ENCODE measurements around the gene FRMD7.
A peak's percentile ranks its signal among the peaks of the same experiment; 100 is the strongest.

FRMD7 gene

GRCh38 chrX:132119821-132120515 is 7.9 kb downstream of the FRMD7 start:
- no peaks in the 10 kb centered on the region for H3K9me3 ChIP-seq
- no peaks in the 10 kb centered on the region for H3K27me3 ChIP-seq
- no peak for TF ChIP-seq CTCF (IDR thresholded peaks at IDR 0.05; ENCODE audit: low read depth, low read length)
- H3K36me3 ChIP-seq = no peaks in the 10 kb centered on the region
- H3K4me3 ChIP-seq (ENCODE audit: low read depth, low read length) = no peak overlapping the region
- no peak for DNase-seq
- no peaks in the 10 kb centered on the region for H3K4me1 ChIP-seq

- Histone ChIP-seq H3K4me3 (ENCODE audit: low read depth, low read length) (no peak overlapping the region), H3K9me3 (no peaks in the 10 kb centered on the region), H3K36me3 (no peaks in the 10 kb centered on the region), H3K4me1 (no peaks in the 10 kb centered on the region), H3K27me3 (no peaks in the 10 kb centered on the region)
- DNase-seq = no peak
- TF ChIP-seq CTCF (IDR thresholded peaks at IDR 0.05; ENCODE audit: low read depth, low read length) = no peak
Observed at GRCh38 chrX:132119283-132119682, 8.5 kb downstream of the FRMD7 start.

- H3K4me3 ChIP-seq (ENCODE audit: low read depth, low read length) = no peak overlapping the region
- H3K4me1 ChIP-seq = no peaks in the 10 kb centered on the region
- H3K9me3 ChIP-seq = no peaks in the 10 kb centered on the region
- H3K27me3 ChIP-seq = no peaks in the 10 kb centered on the region
- H3K36me3 ChIP-seq = no peaks in the 10 kb centered on the region
- DNase-seq = peak; percentile 23
- no peak for TF ChIP-seq CTCF (IDR thresholded peaks at IDR 0.05; ENCODE audit: low read depth, low read length)
Observed at GRCh38 chrX:132118358-132118757, 9.5 kb downstream of the FRMD7 start.

- DNase-seq = no peak
- Histone ChIP-seq H3K4me3 (ENCODE audit: low read depth, low read length) (no peak overlapping the region), H3K4me1 (no peaks in the 10 kb centered on the region), H3K36me3 (no peaks in the 10 kb centered on the region), H3K27me3 (no peaks in the 10 kb centered on the region), H3K9me3 (no peaks in the 10 kb centered on the region)
- TF ChIP-seq CTCF (IDR thresholded peaks at IDR 0.05; ENCODE audit: low read depth, low read length) = no peak
Observed at GRCh38 chrX:132115792-132116191, 12.0 kb downstream of the FRMD7 start.

GRCh38 chrX:132114607-132115006 is 13.2 kb downstream of the FRMD7 start:
- no peak overlapping the region for H3K4me3 ChIP-seq (ENCODE audit: low read depth, low read length)
- no peaks in the 10 kb centered on the region for H3K9me3 ChIP-seq
- no peak for DNase-seq
- H3K4me1 ChIP-seq = no peaks in the 10 kb centered on the region
- H3K27me3 ChIP-seq = no peaks in the 10 kb centered on the region
- H3K36me3 ChIP-seq = no peaks in the 10 kb centered on the region
- no peak for TF ChIP-seq CTCF (IDR thresholded peaks at IDR 0.05; ENCODE audit: low read depth, low read length)

GRCh38 chrX:132107291-132107690 is 20.5 kb downstream of the FRMD7 start:
- TF ChIP-seq CTCF (IDR thresholded peaks at IDR 0.05; ENCODE audit: low read depth, low read length) = no peak
- Histone ChIP-seq H3K4me1 (no peaks in the 10 kb centered on the region), H3K36me3 (no peaks in the 10 kb centered on the region), H3K27me3 (no peaks in the 10 kb centered on the region), H3K4me3 (ENCODE audit: low read depth, low read length) (no peak overlapping the region), H3K9me3 (no peaks in the 10 kb centered on the region)
- DNase-seq = no peak
